ENCODE data around the gene INO80B.

The INO80B gene

GRCh38 chr2:74415762-74416395, 39.0 kb upstream of the INO80B start:
- TF ChIP-seq, protein P1, sequence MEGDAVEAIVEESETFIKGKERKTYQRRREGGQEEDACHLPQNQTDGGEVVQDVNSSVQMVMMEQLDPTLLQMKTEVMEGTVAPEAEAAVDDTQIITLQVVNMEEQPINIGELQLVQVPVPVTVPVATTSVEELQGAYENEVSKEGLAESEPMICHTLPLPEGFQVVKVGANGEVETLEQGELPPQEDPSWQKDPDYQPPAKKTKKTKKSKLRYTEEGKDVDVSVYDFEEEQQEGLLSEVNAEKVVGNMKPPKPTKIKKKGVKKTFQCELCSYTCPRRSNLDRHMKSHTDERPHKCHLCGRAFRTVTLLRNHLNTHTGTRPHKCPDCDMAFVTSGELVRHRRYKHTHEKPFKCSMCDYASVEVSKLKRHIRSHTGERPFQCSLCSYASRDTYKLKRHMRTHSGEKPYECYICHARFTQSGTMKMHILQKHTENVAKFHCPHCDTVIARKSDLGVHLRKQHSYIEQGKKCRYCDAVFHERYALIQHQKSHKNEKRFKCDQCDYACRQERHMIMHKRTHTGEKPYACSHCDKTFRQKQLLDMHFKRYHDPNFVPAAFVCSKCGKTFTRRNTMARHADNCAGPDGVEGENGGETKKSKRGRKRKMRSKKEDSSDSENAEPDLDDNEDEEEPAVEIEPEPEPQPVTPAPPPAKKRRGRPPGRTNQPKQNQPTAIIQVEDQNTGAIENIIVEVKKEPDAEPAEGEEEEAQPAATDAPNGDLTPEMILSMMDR (IDR thresholded peaks at IDR 0.05; ENCODE audit: control insufficient read depth, insufficient read depth, low read depth, low read length, missing control alignments) = no peak
- DNase-seq (ENCODE audit: low read depth) = no peak
- H3K4me3 ChIP-seq (ENCODE audit: control insufficient read depth, low read depth, low read length) = peak overlapping the region; percentile 54

DNA sequence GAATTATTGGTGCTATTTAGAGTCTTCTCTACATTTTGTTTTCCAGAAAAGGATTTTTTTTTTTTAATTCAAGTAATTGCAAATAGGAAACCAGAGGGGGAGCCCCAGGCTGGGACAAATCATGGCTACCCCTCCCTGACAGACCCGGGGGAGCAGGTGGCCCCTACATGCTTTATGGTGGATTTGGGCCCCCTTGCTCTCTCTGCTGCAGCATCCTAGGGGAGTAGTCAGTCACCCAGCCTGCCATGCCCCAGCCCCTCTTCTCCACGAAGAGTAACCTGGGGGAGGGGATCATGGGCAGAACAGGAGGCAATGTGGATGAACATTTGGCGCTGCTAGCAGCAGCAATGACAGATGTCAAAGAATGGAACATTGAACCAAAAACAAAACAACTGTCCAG, 38.1 kb upstream of the INO80B start:
- H3K4me3 ChIP-seq (ENCODE audit: control insufficient read depth, low read depth, low read length) = no peak overlapping the region
- no peak for DNase-seq (ENCODE audit: low read depth)
- TF ChIP-seq, protein P1 (IDR thresholded peaks at IDR 0.05; ENCODE audit: control insufficient read depth, insufficient read depth, low read depth, low read length, missing control alignments) = no peak

- DNase-seq (ENCODE audit: low read depth) = no peak
- TF ChIP-seq, protein P1 (IDR thresholded peaks at IDR 0.05; ENCODE audit: control insufficient read depth, insufficient read depth, low read depth, low read length, missing control alignments) = no peak
- H3K4me3 ChIP-seq (ENCODE audit: control insufficient read depth, low read depth, low read length) = no peak overlapping the region
Measured at GRCh38 chr2:74417197-74417596, 37.7 kb upstream of the INO80B start.

- DNase-seq (ENCODE audit: low read depth) = no peak
- TF ChIP-seq, protein P1 (IDR thresholded peaks at IDR 0.05; ENCODE audit: control insufficient read depth, insufficient read depth, low read depth, low read length, missing control alignments) = no peak
- H3K4me3 ChIP-seq (ENCODE audit: control insufficient read depth, low read depth, low read length) = no peak overlapping the region
Measured at GRCh38 chr2:74417763-74418162, 37.1 kb upstream of the INO80B start.

GRCh38 chr2:74418312-74418711, 36.6 kb upstream of the INO80B start:
- TF ChIP-seq, protein P1 (IDR thresholded peaks at IDR 0.05; ENCODE audit: control insufficient read depth, insufficient read depth, low read depth, low read length, missing control alignments) = no peak
- H3K4me3 ChIP-seq (ENCODE audit: control insufficient read depth, low read depth, low read length) = no peak overlapping the region
- DNase-seq (ENCODE audit: low read depth) = no peak

DNA sequence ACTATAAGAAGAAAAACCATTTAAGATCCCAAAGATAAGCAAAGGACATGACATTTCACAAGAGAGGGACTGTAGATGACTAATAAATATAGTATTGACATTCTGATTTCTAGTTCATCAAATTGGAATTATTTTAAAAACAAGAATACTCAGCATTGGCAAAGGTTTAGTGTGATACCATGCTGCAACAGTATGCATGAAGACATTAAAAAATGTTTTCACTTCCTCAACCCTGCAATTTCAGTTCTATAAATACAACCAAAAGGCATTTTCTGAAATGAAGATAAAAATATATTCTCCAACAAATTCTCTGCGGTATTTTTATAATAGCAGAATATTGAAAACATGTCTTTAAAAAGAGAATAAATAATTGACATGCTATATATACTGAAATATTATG, 35.5 kb upstream of the INO80B start:
- TF ChIP-seq, protein P1 (IDR thresholded peaks at IDR 0.05; ENCODE audit: control insufficient read depth, insufficient read depth, low read depth, low read length, missing control alignments) = no peak
- DNase-seq (ENCODE audit: low read depth) = no peak
- H3K4me3 ChIP-seq (ENCODE audit: control insufficient read depth, low read depth, low read length) = no peak overlapping the region

Measured in AG09309 (cell line).